Muscle of leg (tissue), 11 donors: ENCODE data around the gene TMC2. TPM values are rescaled to one million over a fixed set of nuclear protein-coding genes. Genes with fewer than 3 reads are reported as not detected.
"Not testable (repeated sequence)": the region's sequence is repeated elsewhere in the genome, so short reads cannot be mapped to it uniquely, and the experiment has no call there.

Source experiments
- DNase-seq: peaks from one replicate; pipeline ENCODE4 v3.0.0; 2013
- H3K27ac ChIP-seq: one replicate; pipeline ENCODE4 v1.5.1; 2013; ENCODE audit warnings: mild to moderate bottlenecking, low read length, control low read depth
- H3K27me3 ChIP-seq: one replicate; pipeline ENCODE4 v1.6.1; 2013; ENCODE audit warnings: low read length; ENCODE audit not compliant: control insufficient read depth, insufficient read depth
- H3K36me3 ChIP-seq: one replicate; pipeline ENCODE4 v1.6.1; 2013; ENCODE audit warnings: low read length; ENCODE audit not compliant: control insufficient read depth, insufficient read depth
- H3K4me1 ChIP-seq: one replicate; pipeline ENCODE4 v1.6.1; 2013; ENCODE audit warnings: low read length; ENCODE audit not compliant: control insufficient read depth, insufficient read depth
- H3K4me3 ChIP-seq: one replicate; pipeline ENCODE4 v1.5.1; 2013; ENCODE audit warnings: low read length, control low read depth
- H3K9me3 ChIP-seq: replicated peaks from 2 replicates; pipeline ENCODE4 v1.6.1; 2013; ENCODE audit warnings: low read depth, low read length; ENCODE audit not compliant: control insufficient read depth
- WGBS: methylation state at CpG from one replicate; pipeline ENCODE4 v1.1.5; 2013; ENCODE audit warnings: missing lambda C conversion rate; ENCODE audit not compliant: insufficient coverage; 5-methylcytosine and 5-hydroxymethylcytosine counted together
- polyA plus RNA-seq, 8 donors: library from polyadenylated mRNA; unstranded; fragments of 120-200 nt; gene quantifications; one replicate each; pipeline versions ENCODE4 v1.2.1 to v1.2.3, GENCODE V29; 2013; ENCODE audit warnings: inconsistent platforms in 1 of 8, low replicate concordance in 1 of 8; ENCODE audit not compliant: insufficient read length in 8 of 8, insufficient read depth in 1 of 8
- total RNA-seq: library from RNA; stranded (reverse); fragments of 120-200 nt; gene quantifications from one replicate; pipeline ENCODE4 v1.2.4, GENCODE V29; 2013

The TMC2 gene
- total and polyA plus RNA-seq, 9 donors, result 0.02 to 0.16 (median 0.07) TPM; not detected in 3

- no peaks in the 10 kb centered on the region for H3K9me3 ChIP-seq
- peaks cover 9% of the 10 kb centered on the region for H3K4me1 ChIP-seq
- H3K27ac ChIP-seq, result peak overlapping the region; percentile 78
- H3K27me3 ChIP-seq, result peaks cover 5% of the 10 kb centered on the region
- no peaks in the 10 kb centered on the region for H3K36me3 ChIP-seq
- DNase-seq, result peak; percentile 90
- WGBS, result 4% methylated on average over 23 of the region's 26 CpGs
- H3K4me3 ChIP-seq, result peak overlapping the region; percentile 61
Measured at GRCh38 chr20:2523919-2524708, 12.3 kb upstream of the TMC2 start.

DNA sequence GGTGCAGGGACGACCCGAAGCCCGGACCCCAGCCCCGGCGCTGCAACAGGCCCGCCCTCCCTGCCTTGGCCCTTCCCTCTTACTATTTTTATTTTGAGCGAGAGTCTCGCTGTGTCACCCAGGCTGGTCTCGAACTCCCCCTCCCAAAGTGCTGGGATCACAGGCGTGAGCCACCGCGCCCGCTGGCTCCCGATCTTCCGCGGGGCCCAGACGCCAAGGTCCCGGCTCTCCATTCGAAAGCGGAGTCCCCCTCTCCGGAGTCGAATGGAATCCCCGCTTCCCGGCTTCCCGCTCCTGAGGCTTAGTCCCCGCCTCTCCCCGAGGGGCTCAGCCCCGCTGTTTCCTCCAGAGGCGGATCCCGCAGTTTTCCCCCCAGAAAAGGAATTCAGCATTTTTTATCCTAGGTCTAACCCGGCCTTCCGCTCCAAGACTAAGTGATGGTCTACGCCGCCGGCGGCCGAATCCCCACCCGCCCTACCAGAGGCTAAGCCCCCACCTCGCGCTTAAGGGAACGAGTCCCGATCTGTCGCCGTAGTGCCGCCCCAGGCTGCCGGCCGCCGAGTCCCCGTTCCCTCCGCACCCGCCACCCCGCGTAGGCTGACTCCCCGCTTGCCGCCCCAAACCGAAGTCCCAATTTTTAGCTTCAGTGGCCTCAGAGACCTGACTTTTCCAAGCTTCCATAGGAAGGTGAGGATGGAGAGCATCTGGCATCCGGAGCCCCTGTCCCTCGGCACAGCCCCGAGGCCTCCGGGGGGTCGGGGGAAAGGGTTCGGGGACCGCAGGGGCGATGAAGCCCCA is 11.5 kb upstream of the TMC2 start:
- H3K4me3 ChIP-seq, result peak overlapping the region; percentile 61
- H3K4me1 ChIP-seq, result peaks cover 9% of the 10 kb centered on the region
- no peaks in the 10 kb centered on the region for H3K36me3 ChIP-seq
- peaks cover 5% of the 10 kb centered on the region for H3K27me3 ChIP-seq
- H3K9me3 ChIP-seq, result no peaks in the 10 kb centered on the region
- H3K27ac ChIP-seq, result peak overlapping the region; percentile 78
- DNase-seq, result peak; percentile 76
- WGBS, result 0% methylated on average over 64 of the region's 64 CpGs

DNA sequence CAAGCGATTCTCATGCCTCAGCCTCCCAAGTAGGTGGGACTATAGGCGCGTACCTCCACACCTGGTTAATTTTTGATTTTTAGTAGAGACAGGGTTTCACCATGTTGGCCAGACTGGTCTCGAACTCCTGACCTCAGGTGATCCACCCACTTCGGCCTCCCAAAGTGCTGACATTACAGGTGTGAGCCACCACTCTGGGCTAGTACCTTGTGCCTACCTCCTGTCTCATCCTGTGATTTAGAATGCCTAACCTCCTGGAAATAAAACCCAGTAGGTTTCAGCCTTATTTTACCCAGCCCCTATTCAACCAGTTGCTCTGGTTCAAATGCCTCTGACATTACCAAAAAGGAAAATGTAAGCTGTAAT is 10.2 kb upstream of the TMC2 start:
- not testable (repeated sequence) for H3K27ac ChIP-seq, H3K9me3 ChIP-seq, H3K4me1 ChIP-seq, H3K36me3 ChIP-seq, H3K4me3 ChIP-seq, H3K27me3 ChIP-seq, DNase-seq
- WGBS, result 96% methylated on average over 3 of the region's 5 CpGs

DNA sequence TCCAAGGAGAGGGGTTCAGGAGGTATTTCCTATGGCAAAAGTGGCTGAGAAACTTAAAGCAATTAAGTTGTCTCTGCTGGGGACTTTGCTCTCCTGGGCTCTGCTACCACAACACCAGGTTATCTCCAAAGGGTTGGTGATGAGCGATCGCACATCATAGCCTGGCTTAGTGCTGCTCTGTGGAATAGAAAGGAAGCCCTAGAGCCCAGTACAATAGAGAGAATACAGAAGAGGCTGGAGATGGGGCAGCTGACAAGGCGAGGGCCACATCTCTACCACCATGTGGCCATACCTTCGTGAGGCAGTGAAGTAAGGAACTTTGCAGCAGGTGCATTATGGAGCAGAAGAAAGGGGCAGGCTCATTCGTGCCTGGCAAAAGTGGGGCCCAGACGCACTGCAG is 8.6 kb upstream of the TMC2 start:
- H3K27ac ChIP-seq, result no peak overlapping the region
- no peak overlapping the region for H3K4me3 ChIP-seq
- DNase-seq, result no peak
- peaks cover 7% of the 10 kb centered on the region for H3K27me3 ChIP-seq
- H3K4me1 ChIP-seq, result peaks cover 9% of the 10 kb centered on the region
- H3K9me3 ChIP-seq, result no peaks in the 10 kb centered on the region
- 90% methylated on average over 2 of the region's 6 CpGs for WGBS
- H3K36me3 ChIP-seq, result no peaks in the 10 kb centered on the region

DNA sequence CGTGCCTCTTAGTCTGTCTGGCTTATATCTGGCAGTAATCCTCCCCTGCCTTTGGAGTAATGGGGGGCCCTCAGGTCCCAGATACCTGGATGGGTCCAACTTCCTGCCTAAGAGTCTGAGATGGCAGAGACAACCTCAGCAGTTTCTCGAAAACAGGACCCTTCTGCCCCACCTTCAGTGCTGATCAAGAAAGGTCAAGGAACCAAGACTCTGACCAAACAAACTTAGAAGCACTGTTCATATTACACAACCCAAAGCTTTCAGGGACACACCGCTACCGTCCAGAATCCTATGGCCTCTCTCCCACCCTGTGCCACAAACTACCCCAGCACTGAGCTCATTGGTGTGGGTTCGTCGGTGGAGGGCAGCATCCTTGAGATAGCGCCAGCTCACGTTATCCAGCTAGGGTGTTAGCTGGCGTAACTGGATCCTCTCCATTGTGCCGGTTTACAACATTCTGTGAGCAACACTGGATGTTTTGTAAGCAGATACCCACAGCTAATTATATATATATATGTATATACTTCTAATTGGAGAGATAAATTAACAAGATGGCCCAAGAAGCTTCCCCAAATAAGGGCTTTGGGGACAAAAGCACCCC is 7.6 kb upstream of the TMC2 start:
- no peaks in the 10 kb centered on the region for H3K9me3 ChIP-seq
- peaks cover 12% of the 10 kb centered on the region for H3K27me3 ChIP-seq
- H3K4me1 ChIP-seq, result peaks cover 8% of the 10 kb centered on the region
- no peaks in the 10 kb centered on the region for H3K36me3 ChIP-seq
- no peak for DNase-seq
- WGBS, result 50% methylated on average over 3 of the region's 10 CpGs
- no peak overlapping the region for H3K27ac ChIP-seq
- no peak overlapping the region for H3K4me3 ChIP-seq

DNA sequence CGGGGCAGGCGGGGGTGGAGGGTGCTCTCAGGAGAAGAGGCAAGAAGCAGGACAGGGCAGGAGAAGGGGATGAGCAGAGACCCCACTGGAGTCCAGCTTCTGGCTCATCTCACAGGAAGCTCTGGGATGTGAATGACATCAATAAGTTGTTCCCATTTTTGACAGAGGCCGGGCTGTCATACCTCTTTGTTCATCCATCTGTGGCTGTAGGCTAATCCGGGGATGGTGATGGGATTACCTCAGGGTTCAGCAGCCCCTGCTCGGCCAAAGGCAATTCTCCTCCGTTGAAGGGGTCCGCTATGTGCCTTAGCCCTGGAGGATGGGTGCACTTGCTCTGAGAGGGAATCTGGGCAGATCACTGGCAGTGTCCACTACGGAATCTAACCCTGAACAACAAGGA is 3.3 kb upstream of the TMC2 start:
- no peak overlapping the region for H3K4me3 ChIP-seq
- H3K27me3 ChIP-seq, result peaks cover 31% of the 10 kb centered on the region
- H3K36me3 ChIP-seq, result no peaks in the 10 kb centered on the region
- no peaks in the 10 kb centered on the region for H3K4me1 ChIP-seq
- H3K27ac ChIP-seq, result no peak overlapping the region
- no peak for DNase-seq
- WGBS, result 83% methylated on average over 8 of the region's 8 CpGs
- no peaks in the 10 kb centered on the region for H3K9me3 ChIP-seq

- DNase-seq, result no peak
- WGBS, result 67% methylated on average over 2 of the region's 12 CpGs
- H3K27me3 ChIP-seq, result peaks cover 27% of the 10 kb centered on the region
Measured at GRCh38 chr20:2535711-2536559, 438 bp upstream of the TMC2 start.

GRCh38 chr20:2537101-2537500 is 728 bp downstream of the TMC2 start:
- H3K4me1 ChIP-seq, result no peaks in the 10 kb centered on the region
- no peak for DNase-seq
- no peaks in the 10 kb centered on the region for H3K9me3 ChIP-seq
- H3K27ac ChIP-seq, result no peak overlapping the region
- no peak overlapping the region for H3K4me3 ChIP-seq
- H3K27me3 ChIP-seq, result peaks cover 27% of the 10 kb centered on the region
- H3K36me3 ChIP-seq, result no peaks in the 10 kb centered on the region
- 78% methylated on average over 1 of the region's 5 CpGs for WGBS

More at GRCh38 chr20:2535711-2536559, 438 bp upstream of the TMC2 start:
- Histone ChIP-seq H3K9me3 (no peaks in the 10 kb centered on the region), H3K4me3 (no peak overlapping the region), H3K27ac (no peak overlapping the region), H3K36me3 (no peaks in the 10 kb centered on the region), H3K4me1 (no peaks in the 10 kb centered on the region)

GRCh38 chr20:2538356-2538755 is 2.0 kb downstream of the TMC2 start:
- peaks cover 22% of the 10 kb centered on the region for H3K27me3 ChIP-seq
- H3K4me3 ChIP-seq, result no peak overlapping the region
- H3K4me1 ChIP-seq, result no peaks in the 10 kb centered on the region
- WGBS, result 77% methylated on average over 9 of the region's 12 CpGs
- DNase-seq, result no peak
- no peaks in the 10 kb centered on the region for H3K9me3 ChIP-seq
- H3K36me3 ChIP-seq, result no peaks in the 10 kb centered on the region
- H3K27ac ChIP-seq, result no peak overlapping the region
